ENCODE measurements around the gene NELL2.

The NELL2 gene

GRCh38 chr12:44525806-44526654, 350.1 kb downstream of the NELL2 start:
- DNase-seq, result no peak

DNA sequence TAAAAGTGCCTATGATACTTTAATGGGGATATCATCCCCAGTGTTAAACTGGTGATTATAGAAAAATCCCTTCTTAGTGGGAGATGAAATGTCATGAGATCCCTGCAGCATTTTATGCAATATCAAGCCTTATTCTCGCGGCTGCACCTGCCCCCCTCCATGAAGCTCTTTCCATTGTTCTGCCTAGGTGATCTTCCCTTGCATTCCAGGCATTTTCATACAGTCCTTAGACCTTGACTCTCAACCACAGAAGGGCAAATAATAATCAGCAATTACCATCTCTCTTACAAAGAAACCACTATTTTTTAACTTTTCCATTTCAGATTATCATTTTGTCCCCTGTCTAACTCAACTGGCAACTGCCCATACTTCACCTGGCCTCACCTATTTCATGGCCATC, 352.3 kb downstream of the NELL2 start:
- no peak for DNase-seq

- no peak for DNase-seq
Measured at GRCh38 chr12:44521702-44522101, 354.4 kb downstream of the NELL2 start.

GRCh38 chr12:44519931-44520330, 356.2 kb downstream of the NELL2 start:
- no peak for DNase-seq

DNA sequence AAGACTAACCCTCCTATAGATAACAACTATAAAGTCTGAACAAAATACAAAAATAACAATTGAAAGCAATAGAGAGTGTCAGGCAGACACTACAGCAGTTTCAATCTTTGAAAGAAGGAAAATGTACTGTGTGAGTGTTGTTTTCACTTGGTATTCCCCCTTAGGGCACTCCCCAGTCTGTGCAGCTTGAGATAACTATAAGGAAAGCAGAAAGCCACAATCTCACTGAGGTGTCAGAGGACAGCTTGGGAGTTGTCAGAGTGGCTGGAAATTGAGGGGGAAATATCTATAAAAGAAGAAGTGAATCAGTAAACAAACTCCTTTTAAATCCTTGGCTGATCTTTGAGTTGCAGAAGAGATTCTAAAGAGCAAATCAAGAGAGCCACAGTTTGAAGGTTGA, 364.8 kb downstream of the NELL2 start:
- DNase-seq, result no peak

GRCh38 chr12:44510510-44510909, 365.6 kb downstream of the NELL2 start:
- no peak for DNase-seq

DNA sequence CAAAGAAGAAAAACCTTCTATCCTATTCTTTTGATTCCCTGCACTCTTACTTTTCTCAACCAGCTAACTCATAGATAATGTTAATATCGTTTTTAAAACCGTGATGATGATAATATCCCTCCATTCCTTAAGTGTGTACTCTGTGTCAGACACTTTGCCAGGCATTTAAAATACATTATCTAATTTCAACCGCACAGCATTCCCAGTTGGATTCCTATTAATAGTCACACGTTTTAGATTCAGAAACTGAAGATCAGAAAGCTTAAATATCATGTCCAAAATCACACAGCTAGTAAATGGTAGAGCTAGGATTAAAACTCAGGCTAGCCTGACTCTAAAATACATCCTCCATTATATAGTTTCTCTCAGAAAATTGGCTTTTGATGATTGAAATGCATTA, 366.0 kb downstream of the NELL2 start:
- no peak for DNase-seq

DNA sequence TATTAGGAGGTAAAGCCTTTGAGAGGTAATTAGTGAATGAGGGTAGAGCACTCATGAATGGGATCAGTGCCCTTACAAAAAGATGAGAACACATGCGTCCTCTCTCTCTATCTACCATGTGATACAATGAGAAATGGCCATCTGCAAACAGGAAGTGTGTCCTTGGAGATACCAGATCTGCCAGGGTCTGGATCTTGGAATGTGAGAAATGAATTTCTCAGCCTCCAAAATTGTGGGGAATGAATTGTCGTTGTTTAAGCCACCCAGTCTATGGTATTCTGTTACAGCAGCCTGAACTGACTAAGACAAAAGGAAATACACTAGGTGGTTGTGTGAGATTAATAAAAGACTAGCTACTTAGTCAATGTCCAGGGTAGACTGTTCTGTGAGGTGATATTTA, 366.6 kb downstream of the NELL2 start:
- DNase-seq, result no peak

- no peak for DNase-seq
Measured at GRCh38 chr12:44507461-44507860, 368.7 kb downstream of the NELL2 start.

- DNase-seq, result no peak
Measured at GRCh38 chr12:44504799-44505198, 371.3 kb downstream of the NELL2 start.

DNA sequence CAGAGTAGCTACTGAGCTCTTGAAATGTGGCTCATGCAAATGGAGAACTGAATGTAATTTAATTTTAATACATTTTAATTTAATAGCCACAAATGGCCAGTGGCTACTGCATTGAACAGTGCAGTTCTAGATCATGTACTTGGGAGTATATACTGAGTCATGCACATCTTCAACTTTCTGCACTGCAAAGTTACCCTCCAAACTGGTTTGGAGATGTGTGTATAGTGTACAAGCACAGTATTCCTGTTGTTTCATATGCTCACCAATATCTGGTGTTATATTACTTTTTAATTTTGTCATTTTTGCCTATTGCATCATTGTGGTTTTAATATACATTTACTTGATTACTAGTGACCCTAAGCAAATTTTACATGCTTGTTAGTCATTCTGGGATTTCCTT, 372.8 kb downstream of the NELL2 start:
- no peak for DNase-seq

- DNase-seq, result no peak
Measured at GRCh38 chr12:44502681-44503080, 373.4 kb downstream of the NELL2 start.

DNA sequence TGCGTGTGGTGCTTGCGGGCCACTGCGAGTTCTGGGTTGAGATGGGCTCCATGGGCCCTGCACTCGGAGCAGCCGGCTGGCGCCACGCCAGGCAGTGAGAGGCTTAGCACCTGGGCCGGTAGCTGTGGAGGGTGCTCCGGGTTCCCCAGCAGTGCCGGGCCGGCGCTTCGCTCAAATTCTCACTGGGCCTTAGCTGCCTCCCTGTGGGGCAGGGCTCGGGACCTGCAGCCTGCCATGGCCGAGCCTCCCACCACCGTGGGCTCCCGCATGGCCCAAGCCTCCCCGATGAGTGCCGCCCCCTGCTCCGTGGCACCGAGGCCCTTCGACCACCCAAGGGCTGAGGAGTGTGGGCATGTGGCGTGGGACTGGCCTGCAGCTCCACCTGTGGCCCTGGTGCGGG, 375.7 kb downstream of the NELL2 start:
- DNase-seq, result no peak

DNA sequence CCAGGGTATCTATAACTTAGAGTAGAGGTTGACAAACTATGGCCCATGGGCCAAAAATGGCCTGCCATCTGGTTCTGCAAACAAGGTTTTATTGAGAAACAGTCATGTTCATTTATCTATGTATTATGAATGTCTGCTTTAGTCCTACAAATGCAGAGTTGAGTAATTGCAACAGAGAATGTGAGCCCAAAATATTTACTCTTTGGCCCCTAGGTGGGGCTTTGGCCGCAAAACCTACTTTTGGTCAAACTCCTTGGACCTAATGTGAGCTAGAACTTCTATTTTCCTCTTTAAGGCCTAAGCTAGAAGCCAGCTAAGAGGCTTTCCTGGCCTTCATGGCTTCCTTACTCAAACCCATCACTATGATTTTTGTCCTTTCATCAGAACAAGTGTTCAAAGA, 379.1 kb downstream of the NELL2 start:
- DNase-seq, result no peak

GRCh38 chr12:44490181-44490580, 385.9 kb downstream of the NELL2 start:
- DNase-seq, result no peak

DNA sequence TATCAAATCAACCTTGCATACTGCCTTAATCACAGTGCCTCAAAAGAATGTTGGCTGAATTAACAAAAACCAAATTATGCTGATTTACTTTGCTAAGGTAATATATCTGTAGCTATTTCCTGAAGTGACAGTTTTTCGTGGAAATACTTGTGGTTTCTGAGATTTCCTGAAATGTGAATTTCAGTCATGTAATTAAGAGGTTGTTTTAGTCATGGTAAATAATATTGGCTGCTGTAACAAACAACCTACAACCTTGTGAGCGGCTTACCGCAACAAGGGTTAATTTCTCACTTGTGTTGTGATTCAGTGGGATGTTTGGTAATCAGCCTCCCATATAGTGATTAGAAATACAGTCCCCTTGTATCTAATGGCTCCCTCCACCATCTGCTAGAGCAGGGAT, 387.9 kb downstream of the NELL2 start:
- no peak for DNase-seq

DNA sequence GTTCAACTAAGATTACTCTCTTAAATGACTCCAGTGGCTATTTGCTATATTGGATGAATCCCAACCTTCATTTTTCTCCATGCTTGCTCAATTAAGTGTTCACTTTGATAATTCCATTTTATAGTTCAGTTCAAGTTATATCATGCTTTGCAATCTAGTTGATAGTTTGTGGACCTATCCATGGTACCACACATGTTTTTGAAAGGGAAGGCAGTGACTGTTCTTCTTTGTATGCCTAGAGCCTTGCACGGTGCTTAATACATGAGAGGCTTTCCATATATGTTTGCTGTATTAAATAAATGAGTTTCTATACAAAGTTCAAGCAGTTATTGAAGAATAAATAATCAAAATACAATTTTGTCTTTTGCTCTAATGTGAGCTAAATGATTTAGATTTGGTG, 391.3 kb downstream of the NELL2 start:
- no peak for DNase-seq

- DNase-seq, result no peak
Measured at GRCh38 chr12:44477331-44477980, 398.7 kb downstream of the NELL2 start.

- no peak for DNase-seq
Measured at GRCh38 chr12:44476683-44477082, 399.4 kb downstream of the NELL2 start.

DNA sequence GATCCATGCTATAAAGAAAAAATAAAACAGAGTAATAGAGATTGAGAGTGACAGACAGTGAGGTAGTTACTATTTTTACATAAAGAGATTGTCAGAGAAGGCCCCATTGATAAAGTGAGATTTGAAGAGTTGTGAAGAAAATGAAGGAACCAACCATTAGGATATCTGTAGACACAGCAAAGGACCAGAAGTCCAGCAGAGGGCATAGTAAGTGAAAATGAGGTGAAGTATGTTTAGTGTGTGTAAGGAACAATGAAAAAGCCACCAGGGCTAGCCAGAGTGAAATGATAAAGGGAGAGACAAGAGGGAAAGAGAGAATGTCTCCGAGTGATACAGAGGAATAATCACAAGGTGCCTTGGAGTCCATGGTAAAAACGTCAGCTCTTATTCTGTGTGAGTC, 411.0 kb downstream of the NELL2 start:
- no peak for DNase-seq

DNA sequence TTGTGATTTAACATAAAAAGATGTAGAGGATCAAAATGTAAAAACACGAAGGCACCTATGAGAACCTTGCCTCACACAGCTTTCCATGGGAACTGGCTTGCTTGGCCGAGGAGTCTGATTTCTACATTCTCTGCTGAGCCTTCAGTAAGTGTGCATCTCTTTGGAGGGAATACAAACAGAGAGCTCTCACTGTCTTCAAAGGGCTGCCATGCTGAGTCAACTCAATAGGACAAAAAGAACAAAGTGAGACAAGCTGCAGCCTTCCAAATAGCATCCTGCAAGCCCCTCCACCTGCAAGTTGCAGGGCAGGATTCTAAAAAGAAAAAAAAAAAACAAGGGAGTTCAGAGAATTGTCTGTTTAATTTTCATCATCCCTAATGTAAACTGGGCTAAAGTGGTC, 411.9 kb downstream of the NELL2 start:
- DNase-seq, result no peak

DNA sequence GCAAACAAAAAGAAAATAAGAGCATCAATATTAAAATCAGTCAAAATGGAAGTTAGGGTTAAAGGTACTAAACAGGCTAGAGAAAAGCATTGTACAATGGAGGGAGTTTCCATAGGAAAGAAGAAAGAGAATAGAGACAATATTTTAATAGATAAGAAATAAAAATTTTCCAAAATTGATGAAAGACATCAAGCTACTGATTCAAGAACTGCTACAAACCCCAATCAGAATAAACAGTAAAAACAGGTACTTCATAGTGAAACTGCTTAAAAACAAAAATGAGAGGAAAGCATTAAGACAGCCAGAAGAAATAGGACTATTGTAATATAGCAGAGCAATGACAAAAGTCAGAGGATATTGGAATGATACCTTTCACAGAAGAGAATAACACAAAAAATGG, 413.4 kb downstream of the NELL2 start:
- DNase-seq, result no peak

DNA sequence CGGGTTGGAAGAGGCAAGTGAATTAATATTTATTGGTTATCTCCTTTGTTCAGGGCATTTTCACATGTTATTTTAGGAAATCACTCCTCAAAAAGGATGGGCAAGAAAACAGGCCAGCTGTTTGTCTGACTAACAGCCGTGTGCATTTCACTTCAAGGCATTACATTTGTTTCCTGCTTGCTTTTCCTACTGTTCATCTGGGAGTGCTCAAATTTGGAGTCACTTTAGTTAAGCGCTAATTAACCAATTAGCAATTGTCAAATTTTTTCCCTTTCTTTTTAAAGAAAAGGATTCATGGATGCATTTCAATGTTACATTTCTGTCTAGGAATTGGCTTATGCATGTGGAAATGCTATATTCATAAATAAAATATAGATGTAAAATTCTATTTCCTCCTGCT, 415.9 kb downstream of the NELL2 start:
- DNase-seq, result no peak

GRCh38 chr12:44459569-44459968, 416.5 kb downstream of the NELL2 start:
- DNase-seq, result no peak
